ENCODE data around the gene TNRC18. TPM values are rescaled to one million over a fixed set of nuclear protein-coding genes. Genes with fewer than 3 reads are reported as not detected.

Gene TNRC18
- total and polyA plus RNA-seq, 2 donors (not counting 1 experiment from before 2014, with no cell fraction given): 17.8 to 75.0 TPM

DNA sequence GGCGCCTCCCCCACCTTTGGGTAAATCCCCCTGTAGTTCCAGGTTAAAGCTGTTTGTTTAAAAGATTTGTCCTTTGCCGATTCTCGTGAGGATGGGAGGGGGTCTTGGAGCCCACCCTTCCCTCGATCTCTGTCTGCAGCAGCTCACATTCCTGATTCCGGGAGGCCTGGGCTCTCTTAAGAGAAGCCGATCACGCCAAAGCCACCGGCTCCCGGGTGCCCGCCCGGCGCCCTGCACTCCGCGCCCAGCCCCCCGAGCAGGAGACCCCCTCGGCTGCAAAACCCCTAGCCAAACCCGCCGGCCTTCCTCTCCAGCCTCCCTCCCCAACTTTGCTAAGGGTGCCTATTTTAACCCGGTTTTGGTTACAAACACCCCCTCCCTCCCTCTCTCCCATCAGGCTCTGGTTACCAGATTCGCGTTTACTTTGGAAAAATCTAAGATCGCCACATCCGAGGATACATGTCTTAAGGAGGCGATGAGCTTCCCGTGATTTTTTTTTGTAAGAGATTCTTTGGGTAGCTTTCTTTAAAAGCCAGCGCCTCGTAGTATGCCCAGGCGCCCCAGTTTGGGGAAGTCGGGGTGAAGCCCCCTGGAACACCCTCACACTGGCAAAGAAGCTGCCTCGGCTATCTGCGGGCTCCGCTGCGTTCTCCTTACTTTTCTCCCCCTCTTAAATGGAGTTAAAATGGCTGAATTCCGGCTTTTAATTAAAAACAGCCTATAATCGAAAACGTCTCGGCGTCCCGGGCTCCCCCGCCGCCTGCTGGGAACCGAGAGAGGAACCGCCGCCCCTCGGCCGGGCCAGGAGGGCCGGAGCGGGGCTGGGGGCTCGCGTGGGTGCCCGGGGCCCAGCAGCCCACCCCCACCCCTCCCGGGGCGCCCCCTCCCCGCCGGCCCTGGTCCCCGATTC is 983 bp downstream of the TNRC18 start:
- peak overlapping the region; percentile 97 for H3K4me2 ChIP-seq (replicated peaks; ENCODE audit: low read depth, low read length, poor library complexity, severe bottlenecking)
- intact Hi-C loops (cut with micrococcal nuclease): loop anchor here (5.0 kb wide), 1 partner anchor 190 kb away; no protein-coding TSS in a partner anchor
- Mint-ChIP-seq H3K4me1 (peaks cover 56% of the 10 kb centered on the region), H3K4me3 (peak overlapping the region; percentile 80), H3K9me3 (ENCODE audit: insufficient read depth) (no peaks in the 10 kb centered on the region), H3K27ac (no peak overlapping the region), H3K27me3 (peaks cover 40% of the 10 kb centered on the region)
- no peak overlapping the region for H3K27ac ChIP-seq (ENCODE audit: low read length in 2 of 2)
- WGBS (ENCODE audit: insufficient coverage): under 1% methylated on average over 35 of the region's 56 CpGs
- TF ChIP-seq CTCF (IDR thresholded peaks at IDR 0.05) (no peak), EZH2 (IDR thresholded peaks at IDR 0.05; ENCODE audit: borderline replicate concordance, insufficient read depth, low read depth, low read length, poor library complexity, severe bottlenecking) (no peak)
- DNase-seq (peak; percentile 61), ATAC-seq (ENCODE audit: low read depth) (no peak)
- H3K27me3 ChIP-seq (replicated peaks in 1 of 4; ENCODE audit: control extremely low read depth in 1 of 4, control insufficient read depth in 3 of 4, insufficient read depth in 4 of 4, low read length in 3 of 4): peaks cover 0 to 93% (median 64%) of the 10 kb centered on the region in 4 experiments
- H3K36me3 ChIP-seq (replicated peaks in 1 of 2; ENCODE audit: control extremely low read depth in 1 of 2, control insufficient read depth in 1 of 2, extremely low read depth in 1 of 2, insufficient read depth in 2 of 2, low read length in 1 of 2): no peaks in the 10 kb centered on the region
- H3K79me2 ChIP-seq (ENCODE audit: control insufficient read depth, insufficient read depth, low read length): peaks cover 4% of the 10 kb centered on the region
- peak overlapping the region; percentile 64 for H3K9ac ChIP-seq (ENCODE audit: low read length)
- peaks cover 80% of the 10 kb centered on the region for H4K20me1 ChIP-seq (ENCODE audit: control insufficient read depth, insufficient read depth, low read length, poor library complexity, severe bottlenecking)
- H3K9me3 ChIP-seq (ENCODE audit: control extremely low read depth in 1 of 3, control insufficient read depth in 2 of 3, insufficient read depth in 1 of 3, low read length in 2 of 3): peaks cover 0 to 58% (median 0%) of the 10 kb centered on the region in 3 donors
- peak overlapping the region; percentile 37 to 81 (median 56) for H3K4me3 ChIP-seq (ENCODE audit: control extremely low read depth in 1 of 5, extremely low read depth in 1 of 5, insufficient read depth in 1 of 5, low read depth in 2 of 5, low read length in 4 of 5)
- peak overlapping the region; percentile 27 for H2AFZ ChIP-seq (ENCODE audit: insufficient read depth, low read depth, low read length, poor library complexity, severe bottlenecking)
- H3K4me1 ChIP-seq (ENCODE audit: control insufficient read depth in 2 of 2, insufficient read depth in 2 of 2, low read length in 2 of 2): peaks cover 85 to 88% of the 10 kb centered on the region in 2 donors
- CTCF ChIA-PET: interaction anchor here (0.6 to 2.9 kb wide), 8 partner anchors 16 to 444 kb away, joined by 3 to 11 read pairs (median 4); no protein-coding TSS in a partner anchor
- POLR2A ChIA-PET: interaction anchor here (0.7 to 3.5 kb wide), 5 partner anchors 26 to 263 kb away, joined by 3 to 17 read pairs (median 4); no protein-coding TSS in a partner anchor

All from B cell (primary cell).